Measurements from ENCODE around the gene ABCC1.

DNA sequence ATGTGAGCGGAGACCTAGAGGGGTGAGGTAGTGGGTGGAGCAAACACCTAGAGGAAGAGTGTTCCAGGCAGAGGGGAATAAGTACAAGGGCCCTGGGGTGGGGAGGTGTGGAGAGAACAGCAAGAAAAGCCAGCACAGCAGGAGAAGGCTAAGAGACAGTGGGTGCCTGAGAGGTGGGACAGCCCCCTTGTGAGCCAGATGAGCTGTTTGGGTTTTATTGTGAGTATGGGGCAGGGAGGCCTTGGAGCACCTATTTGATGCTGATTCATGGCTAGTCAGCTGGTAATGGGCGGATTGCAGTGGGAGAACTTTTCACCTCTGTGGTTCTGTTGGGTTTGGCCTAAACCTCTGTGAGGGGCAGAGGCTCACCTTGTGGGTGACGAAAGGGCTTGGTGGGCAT is 68.4 kb downstream of the ABCC1 start:
- TF ChIP-seq, protein P1, sequence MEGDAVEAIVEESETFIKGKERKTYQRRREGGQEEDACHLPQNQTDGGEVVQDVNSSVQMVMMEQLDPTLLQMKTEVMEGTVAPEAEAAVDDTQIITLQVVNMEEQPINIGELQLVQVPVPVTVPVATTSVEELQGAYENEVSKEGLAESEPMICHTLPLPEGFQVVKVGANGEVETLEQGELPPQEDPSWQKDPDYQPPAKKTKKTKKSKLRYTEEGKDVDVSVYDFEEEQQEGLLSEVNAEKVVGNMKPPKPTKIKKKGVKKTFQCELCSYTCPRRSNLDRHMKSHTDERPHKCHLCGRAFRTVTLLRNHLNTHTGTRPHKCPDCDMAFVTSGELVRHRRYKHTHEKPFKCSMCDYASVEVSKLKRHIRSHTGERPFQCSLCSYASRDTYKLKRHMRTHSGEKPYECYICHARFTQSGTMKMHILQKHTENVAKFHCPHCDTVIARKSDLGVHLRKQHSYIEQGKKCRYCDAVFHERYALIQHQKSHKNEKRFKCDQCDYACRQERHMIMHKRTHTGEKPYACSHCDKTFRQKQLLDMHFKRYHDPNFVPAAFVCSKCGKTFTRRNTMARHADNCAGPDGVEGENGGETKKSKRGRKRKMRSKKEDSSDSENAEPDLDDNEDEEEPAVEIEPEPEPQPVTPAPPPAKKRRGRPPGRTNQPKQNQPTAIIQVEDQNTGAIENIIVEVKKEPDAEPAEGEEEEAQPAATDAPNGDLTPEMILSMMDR (IDR thresholded peaks at IDR 0.05) = no peak
- TF ChIP-seq, protein P2, sequence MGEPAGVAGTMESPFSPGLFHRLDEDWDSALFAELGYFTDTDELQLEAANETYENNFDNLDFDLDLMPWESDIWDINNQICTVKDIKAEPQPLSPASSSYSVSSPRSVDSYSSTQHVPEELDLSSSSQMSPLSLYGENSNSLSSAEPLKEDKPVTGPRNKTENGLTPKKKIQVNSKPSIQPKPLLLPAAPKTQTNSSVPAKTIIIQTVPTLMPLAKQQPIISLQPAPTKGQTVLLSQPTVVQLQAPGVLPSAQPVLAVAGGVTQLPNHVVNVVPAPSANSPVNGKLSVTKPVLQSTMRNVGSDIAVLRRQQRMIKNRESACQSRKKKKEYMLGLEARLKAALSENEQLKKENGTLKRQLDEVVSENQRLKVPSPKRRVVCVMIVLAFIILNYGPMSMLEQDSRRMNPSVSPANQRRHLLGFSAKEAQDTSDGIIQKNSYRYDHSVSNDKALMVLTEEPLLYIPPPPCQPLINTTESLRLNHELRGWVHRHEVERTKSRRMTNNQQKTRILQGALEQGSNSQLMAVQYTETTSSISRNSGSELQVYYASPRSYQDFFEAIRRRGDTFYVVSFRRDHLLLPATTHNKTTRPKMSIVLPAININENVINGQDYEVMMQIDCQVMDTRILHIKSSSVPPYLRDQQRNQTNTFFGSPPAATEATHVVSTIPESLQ (CRISPR knock-in tag; IDR thresholded peaks at IDR 0.05) = no peak
- TF ChIP-seq, protein P3, sequence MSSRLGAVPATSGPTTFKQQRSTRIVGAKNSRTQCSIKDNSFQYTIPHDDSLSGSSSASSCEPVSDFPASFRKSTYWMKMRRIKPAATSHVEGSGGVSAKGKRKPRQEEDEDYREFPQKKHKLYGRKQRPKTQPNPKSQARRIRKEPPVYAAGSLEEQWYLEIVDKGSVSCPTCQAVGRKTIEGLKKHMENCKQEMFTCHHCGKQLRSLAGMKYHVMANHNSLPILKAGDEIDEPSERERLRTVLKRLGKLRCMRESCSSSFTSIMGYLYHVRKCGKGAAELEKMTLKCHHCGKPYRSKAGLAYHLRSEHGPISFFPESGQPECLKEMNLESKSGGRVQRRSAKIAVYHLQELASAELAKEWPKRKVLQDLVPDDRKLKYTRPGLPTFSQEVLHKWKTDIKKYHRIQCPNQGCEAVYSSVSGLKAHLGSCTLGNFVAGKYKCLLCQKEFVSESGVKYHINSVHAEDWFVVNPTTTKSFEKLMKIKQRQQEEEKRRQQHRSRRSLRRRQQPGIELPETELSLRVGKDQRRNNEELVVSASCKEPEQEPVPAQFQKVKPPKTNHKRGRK (CRISPR knock-in tag; IDR thresholded peaks at IDR 0.05; ENCODE audit: borderline replicate concordance) = no peak
- TF ChIP-seq ZNF671 (CRISPR knock-in tag; IDR thresholded peaks at IDR 0.05) = no peak
- TF ChIP-seq, protein P4, sequence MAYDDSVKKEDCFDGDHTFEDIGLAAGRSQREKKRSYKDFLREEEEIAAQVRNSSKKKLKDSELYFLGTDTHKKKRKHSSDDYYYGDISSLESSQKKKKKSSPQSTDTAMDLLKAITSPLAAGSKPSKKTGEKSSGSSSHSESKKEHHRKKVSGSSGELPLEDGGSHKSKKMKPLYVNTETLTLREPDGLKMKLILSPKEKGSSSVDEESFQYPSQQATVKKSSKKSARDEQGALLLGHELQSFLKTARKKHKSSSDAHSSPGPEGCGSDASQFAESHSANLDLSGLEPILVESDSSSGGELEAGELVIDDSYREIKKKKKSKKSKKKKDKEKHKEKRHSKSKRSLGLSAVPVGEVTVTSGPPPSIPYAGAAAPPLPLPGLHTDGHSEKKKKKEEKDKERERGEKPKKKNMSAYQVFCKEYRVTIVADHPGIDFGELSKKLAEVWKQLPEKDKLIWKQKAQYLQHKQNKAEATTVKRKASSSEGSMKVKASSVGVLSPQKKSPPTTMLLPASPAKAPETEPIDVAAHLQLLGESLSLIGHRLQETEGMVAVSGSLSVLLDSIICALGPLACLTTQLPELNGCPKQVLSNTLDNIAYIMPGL (CRISPR knock-in tag; IDR thresholded peaks at IDR 0.05) = no peak
- no peak for TF ChIP-seq SMAD4 (CRISPR knock-in tag; IDR thresholded peaks at IDR 0.05)
- TF ChIP-seq, protein P5, sequence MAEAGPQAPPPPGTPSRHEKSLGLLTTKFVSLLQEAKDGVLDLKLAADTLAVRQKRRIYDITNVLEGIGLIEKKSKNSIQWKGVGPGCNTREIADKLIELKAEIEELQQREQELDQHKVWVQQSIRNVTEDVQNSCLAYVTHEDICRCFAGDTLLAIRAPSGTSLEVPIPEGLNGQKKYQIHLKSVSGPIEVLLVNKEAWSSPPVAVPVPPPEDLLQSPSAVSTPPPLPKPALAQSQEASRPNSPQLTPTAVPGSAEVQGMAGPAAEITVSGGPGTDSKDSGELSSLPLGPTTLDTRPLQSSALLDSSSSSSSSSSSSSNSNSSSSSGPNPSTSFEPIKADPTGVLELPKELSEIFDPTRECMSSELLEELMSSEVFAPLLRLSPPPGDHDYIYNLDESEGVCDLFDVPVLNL (CRISPR knock-in tag; IDR thresholded peaks at IDR 0.05; ENCODE audit: borderline replicate concordance, low read depth) = no peak
- TF ChIP-seq GABPB1 (CRISPR knock-in tag; IDR thresholded peaks at IDR 0.05) = no peak
- TF ChIP-seq, protein P6, sequence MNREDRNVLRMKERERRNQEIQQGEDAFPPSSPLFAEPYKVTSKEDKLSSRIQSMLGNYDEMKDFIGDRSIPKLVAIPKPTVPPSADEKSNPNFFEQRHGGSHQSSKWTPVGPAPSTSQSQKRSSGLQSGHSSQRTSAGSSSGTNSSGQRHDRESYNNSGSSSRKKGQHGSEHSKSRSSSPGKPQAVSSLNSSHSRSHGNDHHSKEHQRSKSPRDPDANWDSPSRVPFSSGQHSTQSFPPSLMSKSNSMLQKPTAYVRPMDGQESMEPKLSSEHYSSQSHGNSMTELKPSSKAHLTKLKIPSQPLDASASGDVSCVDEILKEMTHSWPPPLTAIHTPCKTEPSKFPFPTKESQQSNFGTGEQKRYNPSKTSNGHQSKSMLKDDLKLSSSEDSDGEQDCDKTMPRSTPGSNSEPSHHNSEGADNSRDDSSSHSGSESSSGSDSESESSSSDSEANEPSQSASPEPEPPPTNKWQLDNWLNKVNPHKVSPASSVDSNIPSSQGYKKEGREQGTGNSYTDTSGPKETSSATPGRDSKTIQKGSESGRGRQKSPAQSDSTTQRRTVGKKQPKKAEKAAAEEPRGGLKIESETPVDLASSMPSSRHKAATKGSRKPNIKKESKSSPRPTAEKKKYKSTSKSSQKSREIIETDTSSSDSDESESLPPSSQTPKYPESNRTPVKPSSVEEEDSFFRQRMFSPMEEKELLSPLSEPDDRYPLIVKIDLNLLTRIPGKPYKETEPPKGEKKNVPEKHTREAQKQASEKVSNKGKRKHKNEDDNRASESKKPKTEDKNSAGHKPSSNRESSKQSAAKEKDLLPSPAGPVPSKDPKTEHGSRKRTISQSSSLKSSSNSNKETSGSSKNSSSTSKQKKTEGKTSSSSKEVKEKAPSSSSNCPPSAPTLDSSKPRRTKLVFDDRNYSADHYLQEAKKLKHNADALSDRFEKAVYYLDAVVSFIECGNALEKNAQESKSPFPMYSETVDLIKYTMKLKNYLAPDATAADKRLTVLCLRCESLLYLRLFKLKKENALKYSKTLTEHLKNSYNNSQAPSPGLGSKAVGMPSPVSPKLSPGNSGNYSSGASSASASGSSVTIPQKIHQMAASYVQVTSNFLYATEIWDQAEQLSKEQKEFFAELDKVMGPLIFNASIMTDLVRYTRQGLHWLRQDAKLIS (CRISPR knock-in tag; IDR thresholded peaks at IDR 0.05; ENCODE audit: borderline replicate concordance) = no peak
- no peak for TF ChIP-seq NFYB (CRISPR knock-in tag; conservative IDR thresholded peaks at IDR 0.05; ENCODE audit: low read depth)
- TF ChIP-seq CBFB (CRISPR knock-in tag; IDR thresholded peaks at IDR 0.05; ENCODE audit: low read depth) = no peak
- no peak for TF ChIP-seq ZNF423 (CRISPR knock-in tag; IDR thresholded peaks at IDR 0.05)
- TF ChIP-seq, protein P7, sequence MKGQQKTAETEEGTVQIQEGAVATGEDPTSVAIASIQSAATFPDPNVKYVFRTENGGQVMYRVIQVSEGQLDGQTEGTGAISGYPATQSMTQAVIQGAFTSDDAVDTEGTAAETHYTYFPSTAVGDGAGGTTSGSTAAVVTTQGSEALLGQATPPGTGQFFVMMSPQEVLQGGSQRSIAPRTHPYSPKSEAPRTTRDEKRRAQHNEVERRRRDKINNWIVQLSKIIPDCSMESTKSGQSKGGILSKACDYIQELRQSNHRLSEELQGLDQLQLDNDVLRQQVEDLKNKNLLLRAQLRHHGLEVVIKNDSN (CRISPR knock-in tag; IDR thresholded peaks at IDR 0.05) = no peak

Data from WTC11 (cell line).